MM.1S (cell line): ENCODE results near the gene LRRC23.
A peak's percentile ranks its signal among the peaks of the same experiment; 100 is the strongest.

Source experiments
- DNase-seq: peaks from one replicate; pipeline ENCODE4 v3.0.0-alpha.2; 2015
- H2AFZ ChIP-seq: fragments of 300-600 bp; sonication (generic); 2 replicates; pipeline ENCODE4 v1.6.0; 2016; ENCODE audit warnings: antibody characterized with exemption, low read length
- H3F3A ChIP-seq: fragments of 300-600 bp; sonication (generic); 2 replicates; pipeline ENCODE4 v1.6.1; 2016; ENCODE audit warnings: mild to moderate bottlenecking, antibody characterized with exemption, low read length, moderate library complexity, mixed read lengths; ENCODE audit not compliant: insufficient read depth
- H3K27ac ChIP-seq: fragments of 300-600 bp; sonication (generic); 2 replicates; pipeline ENCODE4 v1.5.1; 2016; ENCODE audit warnings: mild to moderate bottlenecking, low read length
- H3K27me3 ChIP-seq: fragments of 300-600 bp; sonication (generic); replicated peaks from 2 replicates; pipeline ENCODE4 v1.6.0; 2016; ENCODE audit warnings: low read length; ENCODE audit not compliant: insufficient read depth
- H3K36me3 ChIP-seq: fragments of 300-600 bp; sonication (generic); replicated peaks from 2 replicates; pipeline ENCODE4 v1.6.1; 2016; ENCODE audit warnings: mild to moderate bottlenecking, low read length, mixed read lengths; ENCODE audit not compliant: insufficient read depth
- H3K4me1 ChIP-seq: fragments of 300-600 bp; sonication (generic); 2 replicates; pipeline ENCODE4 v1.6.1; 2016; ENCODE audit warnings: low read length, mixed read lengths
- H3K4me2 ChIP-seq: fragments of 300-600 bp; sonication (generic); 2 replicates; pipeline ENCODE4 v1.6.0; 2016; ENCODE audit warnings: low read depth, low read length
- H3K4me3 ChIP-seq: fragments of 300-600 bp; sonication (generic); 2 replicates; pipeline ENCODE4 v1.5.1; 2016; ENCODE audit warnings: low read length, mixed read lengths
- H3K79me2 ChIP-seq: fragments of 300-600 bp; sonication (generic); 2 replicates; pipeline ENCODE4 v1.6.1; 2016; ENCODE audit warnings: mixed run types, low read length, mixed read lengths
- H3K9ac ChIP-seq: fragments of 300-600 bp; sonication (generic); 2 replicates; pipeline ENCODE4 v1.6.1; 2016; ENCODE audit warnings: low read length, mixed read lengths
- H3K9me2 ChIP-seq: fragments of 300-600 bp; sonication (generic); replicated peaks from 2 replicates; pipeline ENCODE4 v1.6.1; 2016; ENCODE audit warnings: mild to moderate bottlenecking, low read length, mixed read lengths; ENCODE audit not compliant: insufficient read depth
- H3K9me3 ChIP-seq: fragments of 300-600 bp; sonication (generic); replicated peaks from 2 replicates; pipeline ENCODE4 v1.6.1; 2016; ENCODE audit warnings: mild to moderate bottlenecking, low read length, mixed read lengths; ENCODE audit not compliant: insufficient read depth
- H4K20me1 ChIP-seq: fragments of 300-600 bp; sonication (generic); 2 replicates; pipeline ENCODE4 v1.6.1; 2016; ENCODE audit warnings: mild to moderate bottlenecking, low read length, moderate library complexity, mixed read lengths; ENCODE audit not compliant: insufficient read depth
- CTCF ChIP-seq: fragments of 300-600 bp; sonication (generic); IDR thresholded peaks from 2 replicates; pipeline ENCODE4 v1.5.1; 2016; ENCODE audit warnings: antibody characterized with exemption, low read length, mixed read lengths
- EZH2 ChIP-seq: fragments of 300-600 bp; sonication (generic); optimal IDR thresholded peaks from 2 replicates; pipeline ENCODE3; 2017; ENCODE audit warnings: low read depth, mild to moderate bottlenecking, antibody characterized with exemption, low read length, mixed read lengths
- EZH2phosphoT487 ChIP-seq: fragments of 300-600 bp; sonication (generic); IDR thresholded peaks from 2 replicates; pipeline ENCODE4 v1.6.1; 2018; ENCODE audit warnings: antibody characterized with exemption, low read length

LRRC23 gene

GRCh38 chr12:6909421-6910145 is 5.0 kb downstream of the LRRC23 start:
- no peak for DNase-seq

GRCh38 chr12:6912164-6912935 is 7.7 kb downstream of the LRRC23 start:
- Histone ChIP-seq H3K79me2 (peaks cover 37% of the 10 kb centered on the region), H3K36me3 (peaks cover 10% of the 10 kb centered on the region; the same call in 1 of the 2 replicates), H2AFZ (no peak overlapping the region), H3K27me3 (no peaks in the 10 kb centered on the region), H3K4me1 (peaks cover 16% of the 10 kb centered on the region), H4K20me1 (no peaks in the 10 kb centered on the region), H3F3A (peaks cover 13% of the 10 kb centered on the region), H3K9me3 (no peaks in the 10 kb centered on the region), H3K9ac (no peak overlapping the region), H3K4me3 (no peak overlapping the region), H3K27ac (no peak overlapping the region), H3K9me2 (no peaks in the 10 kb centered on the region), H3K4me2 (no peak overlapping the region)
- no peak for DNase-seq
- TF ChIP-seq CTCF (no peak), EZH2 (no peak), EZH2phosphoT487 (no peak)

More at GRCh38 chr12:6909421-6910145, 5.0 kb downstream of the LRRC23 start:
- H3K79me2 ChIP-seq = peaks cover 10% of the 10 kb centered on the region
- no peaks in the 10 kb centered on the region for H3F3A ChIP-seq
- H2AFZ ChIP-seq = no peak overlapping the region
- no peak overlapping the region for H3K4me2 ChIP-seq
- no peaks in the 10 kb centered on the region for H3K4me1 ChIP-seq
- H3K9ac ChIP-seq = no peak overlapping the region
- H4K20me1 ChIP-seq = no peaks in the 10 kb centered on the region
- H3K27me3 ChIP-seq = no peaks in the 10 kb centered on the region
- H3K36me3 ChIP-seq = no peaks in the 10 kb centered on the region
- H3K27ac ChIP-seq = no peak overlapping the region
- TF ChIP-seq EZH2phosphoT487 (no peak), CTCF (no peak), EZH2 (no peak)
- no peak overlapping the region for H3K4me3 ChIP-seq
- no peaks in the 10 kb centered on the region for H3K9me2 ChIP-seq
- H3K9me3 ChIP-seq = no peaks in the 10 kb centered on the region

GRCh38 chr12:6914246-6914946 is 9.8 kb downstream of the LRRC23 start, which contains the start of gene ENO2:
Gene ENO2 (plus strand): TSS chr12:6914580. CDS start chr12:6915833, 1,253 bp downstream.
- no peaks in the 10 kb centered on the region for H4K20me1 ChIP-seq
- H3F3A ChIP-seq = peaks cover 21% of the 10 kb centered on the region
- peak within 1 kb of the TSS; percentile 87 for H2AFZ ChIP-seq
- peak within 1 kb of the TSS; percentile 69; the same call in 1 of the 2 replicates for H3K27ac ChIP-seq
- H3K9me3 ChIP-seq = no peaks in the 10 kb centered on the region
- H3K79me2 ChIP-seq = peaks cover 43% of the 10 kb centered on the region
- H3K4me2 ChIP-seq = peak within 1 kb of the TSS; percentile 92
- peaks cover 25% of the 10 kb centered on the region for H3K4me1 ChIP-seq
- H3K27me3 ChIP-seq = no peaks in the 10 kb centered on the region
- H3K36me3 ChIP-seq = peaks cover 10% of the 10 kb centered on the region; the same call in 1 of the 2 replicates
- DNase-seq = peak; percentile 63
- H3K4me3 ChIP-seq = peak within 1 kb of the TSS; percentile 94
- no peaks in the 10 kb centered on the region for H3K9me2 ChIP-seq
- H3K9ac ChIP-seq = peak within 1 kb of the TSS; percentile 80
- TF ChIP-seq EZH2phosphoT487 (no peak), CTCF (no peak), EZH2 (no peak)
